Measurements from ENCODE around the gene ARAP2.

Gene ARAP2

GRCh38 chr4:36165631-36166005 lies 78.7 kb downstream of the ARAP2 start:
- Mint-ChIP-seq H3K4me3 (no peak overlapping the region), H3K9me3 (no peaks in the 10 kb centered on the region), H3K4me1 (ENCODE audit: low read depth) (peaks cover 24% of the 10 kb centered on the region), H3K36me3 (ENCODE audit: low read depth) (peaks cover 48% of the 10 kb centered on the region), H3K27me3 (ENCODE audit: low read depth) (no peaks in the 10 kb centered on the region), H3K27ac (no peak overlapping the region)

GRCh38 chr4:36164900-36165630 lies 79.2 kb downstream of the ARAP2 start:
- Mint-ChIP-seq H3K4me1 (ENCODE audit: low read depth) (peaks cover 24% of the 10 kb centered on the region), H3K27ac (no peak overlapping the region), H3K27me3 (ENCODE audit: low read depth) (no peaks in the 10 kb centered on the region), H3K9me3 (no peaks in the 10 kb centered on the region), H3K4me3 (no peak overlapping the region), H3K36me3 (ENCODE audit: low read depth) (peaks cover 43% of the 10 kb centered on the region)

GRCh38 chr4:36163198-36163597 lies 81.1 kb downstream of the ARAP2 start:
- Mint-ChIP-seq H3K4me1 (ENCODE audit: low read depth) (peaks cover 15% of the 10 kb centered on the region), H3K36me3 (ENCODE audit: low read depth) (peaks cover 48% of the 10 kb centered on the region), H3K27me3 (ENCODE audit: low read depth) (no peaks in the 10 kb centered on the region), H3K27ac (no peak overlapping the region), H3K4me3 (no peak overlapping the region), H3K9me3 (no peaks in the 10 kb centered on the region)

- H3K4me1 Mint-ChIP-seq (ENCODE audit: low read depth): peaks cover 15% of the 10 kb centered on the region
- no peaks in the 10 kb centered on the region for H3K9me3 Mint-ChIP-seq
- no peaks in the 10 kb centered on the region for H3K27me3 Mint-ChIP-seq (ENCODE audit: low read depth)
- no peak overlapping the region for H3K27ac Mint-ChIP-seq
- H3K4me3 Mint-ChIP-seq: no peak overlapping the region
- peaks cover 48% of the 10 kb centered on the region for H3K36me3 Mint-ChIP-seq (ENCODE audit: low read depth)
These were observed 85.1 kb downstream of the ARAP2 start for GRCh38 chr4:36159208-36159607.

- Mint-ChIP-seq H3K4me3 (no peak overlapping the region), H3K4me1 (ENCODE audit: low read depth) (peaks cover 5% of the 10 kb centered on the region), H3K27me3 (ENCODE audit: low read depth) (no peaks in the 10 kb centered on the region), H3K27ac (no peak overlapping the region), H3K36me3 (ENCODE audit: low read depth) (peaks cover 34% of the 10 kb centered on the region), H3K9me3 (no peaks in the 10 kb centered on the region)
These were observed 91.6 kb downstream of the ARAP2 start for GRCh38 chr4:36152735-36153134.

GRCh38 chr4:36142504-36142903 lies 101.8 kb downstream of the ARAP2 start:
- no peaks in the 10 kb centered on the region for H3K27me3 Mint-ChIP-seq (ENCODE audit: low read depth)
- no peak overlapping the region for H3K4me3 Mint-ChIP-seq
- peaks cover 33% of the 10 kb centered on the region for H3K36me3 Mint-ChIP-seq (ENCODE audit: low read depth)
- H3K27ac Mint-ChIP-seq: no peak overlapping the region
- H3K9me3 Mint-ChIP-seq: no peaks in the 10 kb centered on the region
- peaks cover 1% of the 10 kb centered on the region for H3K4me1 Mint-ChIP-seq (ENCODE audit: low read depth)

GRCh38 chr4:36141186-36141585 lies 103.1 kb downstream of the ARAP2 start:
- H3K27ac Mint-ChIP-seq: no peak overlapping the region
- H3K9me3 Mint-ChIP-seq: no peaks in the 10 kb centered on the region
- no peaks in the 10 kb centered on the region for H3K27me3 Mint-ChIP-seq (ENCODE audit: low read depth)
- H3K4me3 Mint-ChIP-seq: no peak overlapping the region
- no peaks in the 10 kb centered on the region for H3K4me1 Mint-ChIP-seq (ENCODE audit: low read depth)
- peaks cover 23% of the 10 kb centered on the region for H3K36me3 Mint-ChIP-seq (ENCODE audit: low read depth)

GRCh38 chr4:36140421-36140820 lies 103.9 kb downstream of the ARAP2 start:
- no peak overlapping the region for H3K27ac Mint-ChIP-seq
- no peaks in the 10 kb centered on the region for H3K4me1 Mint-ChIP-seq (ENCODE audit: low read depth)
- no peak overlapping the region for H3K4me3 Mint-ChIP-seq
- peaks cover 17% of the 10 kb centered on the region for H3K36me3 Mint-ChIP-seq (ENCODE audit: low read depth)
- H3K27me3 Mint-ChIP-seq (ENCODE audit: low read depth): no peaks in the 10 kb centered on the region
- no peaks in the 10 kb centered on the region for H3K9me3 Mint-ChIP-seq

GRCh38 chr4:36138220-36138619 lies 106.1 kb downstream of the ARAP2 start:
- Mint-ChIP-seq H3K27me3 (ENCODE audit: low read depth) (no peaks in the 10 kb centered on the region), H3K4me1 (ENCODE audit: low read depth) (no peaks in the 10 kb centered on the region), H3K27ac (no peak overlapping the region), H3K4me3 (no peak overlapping the region), H3K9me3 (no peaks in the 10 kb centered on the region), H3K36me3 (ENCODE audit: low read depth) (peaks cover 7% of the 10 kb centered on the region)

GRCh38 chr4:36137336-36137735 lies 107.0 kb downstream of the ARAP2 start:
- Mint-ChIP-seq H3K9me3 (no peaks in the 10 kb centered on the region), H3K4me3 (no peak overlapping the region), H3K27me3 (ENCODE audit: low read depth) (no peaks in the 10 kb centered on the region), H3K36me3 (ENCODE audit: low read depth) (peaks cover 7% of the 10 kb centered on the region), H3K4me1 (ENCODE audit: low read depth) (no peaks in the 10 kb centered on the region), H3K27ac (no peak overlapping the region)

- no peak overlapping the region for H3K27ac Mint-ChIP-seq
- H3K4me1 Mint-ChIP-seq (ENCODE audit: low read depth): peaks cover 9% of the 10 kb centered on the region
- no peaks in the 10 kb centered on the region for H3K27me3 Mint-ChIP-seq (ENCODE audit: low read depth)
- H3K4me3 Mint-ChIP-seq: no peak overlapping the region
- H3K36me3 Mint-ChIP-seq (ENCODE audit: low read depth): peaks cover 9% of the 10 kb centered on the region
- no peaks in the 10 kb centered on the region for H3K9me3 Mint-ChIP-seq
These were observed 110.7 kb downstream of the ARAP2 start for GRCh38 chr4:36133658-36134057.

- Mint-ChIP-seq H3K4me1 (ENCODE audit: low read depth) (peaks cover 9% of the 10 kb centered on the region), H3K36me3 (ENCODE audit: low read depth) (peaks cover 9% of the 10 kb centered on the region), H3K9me3 (no peaks in the 10 kb centered on the region), H3K27ac (no peak overlapping the region), H3K4me3 (no peak overlapping the region), H3K27me3 (ENCODE audit: low read depth) (no peaks in the 10 kb centered on the region)
These were observed 111.2 kb downstream of the ARAP2 start for GRCh38 chr4:36133086-36133485.

- H3K27me3 Mint-ChIP-seq (ENCODE audit: low read depth): no peaks in the 10 kb centered on the region
- H3K36me3 Mint-ChIP-seq (ENCODE audit: low read depth): peaks cover 9% of the 10 kb centered on the region
- H3K4me1 Mint-ChIP-seq (ENCODE audit: low read depth): peaks cover 9% of the 10 kb centered on the region
- H3K9me3 Mint-ChIP-seq: no peaks in the 10 kb centered on the region
- no peak overlapping the region for H3K4me3 Mint-ChIP-seq
- H3K27ac Mint-ChIP-seq: no peak overlapping the region
These were observed 113.7 kb downstream of the ARAP2 start for GRCh38 chr4:36130641-36131040.

- Mint-ChIP-seq H3K4me1 (ENCODE audit: low read depth) (peaks cover 9% of the 10 kb centered on the region), H3K9me3 (no peaks in the 10 kb centered on the region), H3K4me3 (no peak overlapping the region), H3K36me3 (ENCODE audit: low read depth) (peaks cover 23% of the 10 kb centered on the region), H3K27me3 (ENCODE audit: low read depth) (no peaks in the 10 kb centered on the region), H3K27ac (no peak overlapping the region)
These were observed 115.6 kb downstream of the ARAP2 start for GRCh38 chr4:36128689-36129088.

- Mint-ChIP-seq H3K4me1 (ENCODE audit: low read depth) (peaks cover 2% of the 10 kb centered on the region), H3K9me3 (no peaks in the 10 kb centered on the region), H3K36me3 (ENCODE audit: low read depth) (peaks cover 36% of the 10 kb centered on the region), H3K4me3 (no peak overlapping the region), H3K27me3 (ENCODE audit: low read depth) (no peaks in the 10 kb centered on the region), H3K27ac (no peak overlapping the region)
These were observed 120.4 kb downstream of the ARAP2 start for GRCh38 chr4:36123906-36124305.

GRCh38 chr4:36115312-36115711 lies 129.0 kb downstream of the ARAP2 start:
- Mint-ChIP-seq H3K4me1 (ENCODE audit: low read depth) (no peaks in the 10 kb centered on the region), H3K4me3 (no peak overlapping the region), H3K9me3 (no peaks in the 10 kb centered on the region), H3K27ac (no peak overlapping the region), H3K27me3 (ENCODE audit: low read depth) (no peaks in the 10 kb centered on the region), H3K36me3 (ENCODE audit: low read depth) (peaks cover 37% of the 10 kb centered on the region)
